Body of pancreas (tissue), 4 donors: ENCODE measurements around the gene SV2A. TPM values are rescaled to one million over a fixed set of nuclear protein-coding genes. Genes with fewer than 3 reads are reported as not detected.

Source experiments
- ATAC-seq: fragments of 150-250 bp; one replicate; pipeline ENCODE4 v1.9.1; 2016
- DNase-seq, 4 donors: peaks; one replicate each; pipeline ENCODE4 v3.0.0-alpha.2; 2019
- H3K27ac ChIP-seq, 4 donors: fragments of 200-600 bp; sonication (generic); 1 replicate in 3 of 4; 2 replicates in 1 of 4; pipeline versions ENCODE4 v1.5.1 to v1.6.1; 2016 to 2019; ENCODE audit warnings: mild to moderate bottlenecking in 1 of 4, mixed read lengths in 1 of 4, moderate library complexity in 1 of 4
- H3K27me3 ChIP-seq, 2 donors: fragments of 200-600 bp; sonication (generic); one replicate each; pipeline ENCODE4 v1.6.0; 2016; ENCODE audit warnings: mild to moderate bottlenecking in 1 of 2
- H3K36me3 ChIP-seq, 2 donors: fragments of 200-600 bp; sonication (generic); replicated peaks in 1 of 2; 2 replicates each; pipeline ENCODE4 v1.5.1; 2016; ENCODE audit warnings: low read depth in 2 of 2; ENCODE audit not compliant: insufficient read depth in 1 of 2
- H3K4me1 ChIP-seq: fragments of 200-600 bp; sonication (generic); one replicate; pipeline ENCODE4 v1.6.0; 2016
- H3K4me3 ChIP-seq, 2 donors: fragments of 200-600 bp; sonication (generic); 1 replicate in 1 of 2; 2 replicates in 1 of 2; pipeline ENCODE4 v1.5.1; 2016 to 2019
- H3K9me3 ChIP-seq, 3 donors: fragments of 200-600 bp; sonication (generic); 1 replicate in 2 of 3; 2 replicates in 1 of 3; pipeline ENCODE4 v1.5.1; 2016
- CTCF ChIP-seq, 7 experiments: fragments of 450-650 bp in 4 of 7; fragments of 200-600 bp in 3 of 7; sonication (generic) in 3 of 7; IDR thresholded peaks; one replicate each; pipeline ENCODE4 v1.5.1; 2016 to 2019; ENCODE audit warnings: antibody characterized with exemption in 7 of 7
- POLR2A ChIP-seq, 3 donors: fragments of 450-650 bp; IDR thresholded peaks; one replicate each; pipeline ENCODE4 v1.6.1; 2016; ENCODE audit warnings: antibody characterized with exemption in 3 of 3, mild to moderate bottlenecking in 2 of 3
- WGBS, 2 donors: methylation state at CpG; one replicate each; pipeline ENCODE4 v1.1.5; 2017; 5-methylcytosine and 5-hydroxymethylcytosine counted together
- intact Hi-C: fragments of 100-400 bp; cut with DNase I; formaldehyde crosslinking; loops from one replicate; pipeline ENCODE4 v1.15.1; 2023
- total RNA-seq, 2 donors: library from RNA; depleted of rRNA; stranded (reverse); fragments of >200 nt; gene quantifications; one replicate each; pipeline ENCODE4 v1.1.0, GENCODE V29; 2016

SV2A gene
- total RNA-seq, 2 donors from 2014 or later = 0.33 to 2.1 TPM

DNA sequence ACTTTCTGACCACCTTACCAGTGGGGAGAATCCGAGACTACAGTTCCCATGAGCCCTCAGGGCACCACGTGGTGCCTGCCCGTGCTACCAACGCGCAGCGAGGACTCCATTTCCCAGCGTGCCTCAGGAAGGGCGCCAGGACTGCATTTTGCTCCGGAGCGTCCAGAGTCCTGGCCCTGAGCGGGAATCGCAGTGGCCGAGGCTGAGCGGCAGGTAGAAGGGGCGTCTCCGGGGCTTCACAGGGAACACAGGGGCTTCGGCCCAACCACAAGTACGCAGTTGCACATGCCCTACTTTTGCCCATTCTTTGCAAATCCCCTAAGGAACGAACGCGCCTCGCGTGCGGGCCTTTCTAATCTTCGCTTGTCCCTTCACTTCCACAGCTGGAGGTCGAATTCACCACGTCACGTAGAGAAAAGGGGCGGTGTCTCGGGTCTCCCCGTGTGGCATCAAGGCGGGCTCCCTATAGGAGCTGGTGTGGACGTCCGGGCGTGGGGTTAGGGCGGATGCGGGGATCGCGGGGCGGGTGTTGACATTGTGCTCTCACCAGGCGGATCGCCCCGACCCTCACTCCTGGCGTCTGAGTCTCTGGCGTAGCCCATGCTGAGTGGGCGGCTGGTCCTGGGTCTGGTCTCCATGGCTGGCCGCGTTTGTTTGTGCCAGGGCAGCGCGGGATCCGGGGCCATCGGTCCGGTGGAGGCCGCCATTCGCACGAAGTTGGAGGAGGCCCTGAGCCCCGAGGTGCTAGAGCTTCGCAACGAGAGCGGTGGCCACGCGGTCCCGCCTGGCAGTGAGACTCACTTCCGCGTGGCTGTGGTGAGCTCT is 18.0 kb downstream of the SV2A start, which contains the start of gene BOLA1:
BOLA1 (plus strand) TSS at position 109 of the 825 bp plus-strand sequence; CDS start at position 601, 492 bp downstream.
- peak in 1 of 7 experiments; percentile 7 for TF ChIP-seq CTCF (IDR thresholded peaks at IDR 0.05)
- TF ChIP-seq POLR2A (IDR thresholded peaks at IDR 0.05) = peak; percentile 80 to 94 (median 93)
- peak within 1 kb of the TSS; percentile 73 to 91 (median 80) for H3K27ac ChIP-seq
- DNase-seq = peak; percentile 92 to 95 (median 94)
- WGBS, 2 donors = 0 to 8% methylated on average over 1 to 65 of the region's 65 CpGs
- peak within 1 kb of the TSS; percentile 19 to 32 for H3K4me3 ChIP-seq
- H3K36me3 ChIP-seq = no peaks in the 10 kb centered on the region
- intact Hi-C loops = no loop called here
- H3K4me1 ChIP-seq = peaks cover 9% of the 10 kb centered on the region
- H3K9me3 ChIP-seq = no peaks in the 10 kb centered on the region
- ATAC-seq = peak; percentile 99
- H3K27me3 ChIP-seq = no peaks in the 10 kb centered on the region

DNA sequence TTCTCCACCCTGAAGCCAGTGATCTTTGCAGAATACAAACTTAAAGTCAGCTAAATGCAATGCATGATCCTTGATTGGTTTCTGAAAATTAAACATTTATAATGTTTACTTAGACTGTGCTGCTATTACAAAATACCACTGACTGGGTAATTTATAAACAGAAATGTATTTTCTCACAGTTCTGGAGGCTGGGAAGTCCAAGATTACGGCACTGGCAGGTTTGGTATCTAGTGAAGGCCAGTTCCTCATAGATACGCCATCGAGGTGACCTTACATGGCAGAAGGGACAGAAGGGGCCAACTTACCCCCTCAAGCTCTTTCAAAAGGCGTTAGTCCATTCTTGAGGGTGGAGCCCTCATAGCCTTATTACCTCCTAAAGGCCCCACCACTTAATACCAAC is 21.1 kb downstream of the SV2A start:
- Histone ChIP-seq H3K36me3 (no peaks in the 10 kb centered on the region), H3K4me3 (no peak overlapping the region)
- ATAC-seq = no peak

DNA sequence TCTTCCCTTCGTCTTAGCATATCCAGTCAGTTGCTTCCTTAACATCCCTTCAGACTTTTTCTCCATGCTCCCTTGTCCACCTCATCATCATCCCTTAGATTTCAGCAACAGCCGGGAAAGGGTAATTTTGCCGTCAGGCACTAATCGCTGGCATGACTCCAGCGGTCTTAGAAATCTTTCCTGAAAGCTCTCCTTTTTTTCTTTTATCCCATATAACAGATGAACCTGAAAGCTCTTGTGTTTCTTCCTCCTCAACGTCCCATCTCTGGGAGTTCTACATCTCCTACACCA is 28.7 kb downstream of the SV2A start:
- no peaks in the 10 kb centered on the region for H3K36me3 ChIP-seq
- ATAC-seq = no peak
- H3K27me3 ChIP-seq = no peaks in the 10 kb centered on the region
- 16 to 19% methylated on average over 6 of the region's 6 CpGs for WGBS, 2 donors
- H3K4me3 ChIP-seq = peak overlapping the region; percentile 1 to 28
- TF ChIP-seq POLR2A (IDR thresholded peaks at IDR 0.05) (no peak), CTCF (IDR thresholded peaks at IDR 0.05) (no peak)
- intact Hi-C loops = no loop called here
- H3K27ac ChIP-seq = peak overlapping the region; percentile 98 to 100 (median 100)
- H3K4me1 ChIP-seq = peaks cover 27% of the 10 kb centered on the region
- H3K9me3 ChIP-seq = no peaks in the 10 kb centered on the region
- DNase-seq = peak; percentile 45 to 51 (median 48)

More for the DNA sequence above, 21.1 kb downstream of the SV2A start:
- Histone ChIP-seq H3K27me3 (no peaks in the 10 kb centered on the region), H3K27ac (no peak overlapping the region), H3K4me1 (peaks cover 9% of the 10 kb centered on the region), H3K9me3 (no peaks in the 10 kb centered on the region)
- intact Hi-C loops = no loop called here
- DNase-seq = no peak
- no peak for TF ChIP-seq CTCF (IDR thresholded peaks at IDR 0.05)
- no peak for TF ChIP-seq POLR2A (IDR thresholded peaks at IDR 0.05)
- WGBS, 2 donors = 89 to 92% methylated on average over 4 of the region's 4 CpGs

- Histone ChIP-seq H3K27ac (peak overlapping the region; percentile 98 to 100 (median 100)), H3K27me3 (no peaks in the 10 kb centered on the region), H3K36me3 (no peaks in the 10 kb centered on the region), H3K9me3 (no peaks in the 10 kb centered on the region), H3K4me3 (peak overlapping the region; percentile 1 to 28), H3K4me1 (peaks cover 31% of the 10 kb centered on the region)
- WGBS, 2 donors = 2% methylated on average over 28 of the region's 28 CpGs
- DNase-seq = peak; percentile 84 to 89 (median 86)
- intact Hi-C loops = no loop called here
- peak in 6 of 7 experiments; percentile 30 to 77 (median 58) for TF ChIP-seq CTCF (IDR thresholded peaks at IDR 0.05)
- peak in 1 of 3 donors; percentile 74 for TF ChIP-seq POLR2A (IDR thresholded peaks at IDR 0.05)
- peak; percentile 35 for ATAC-seq
These were observed 29.2 kb downstream of the SV2A start for GRCh38 chr1:149888247-149888998.
